CD4-positive, alpha-beta T cell treated with Interleukin-6 at 100 ng/mL for 8 hours (primary cell): ENCODE results near the gene HNF1A.

Experiments
- DNase-seq: peaks from one replicate; pipeline ENCODE4 v3.0.0-alpha.2; 2020; ENCODE audit warnings: mixed read lengths, low spot score

The HNF1A gene

DNA sequence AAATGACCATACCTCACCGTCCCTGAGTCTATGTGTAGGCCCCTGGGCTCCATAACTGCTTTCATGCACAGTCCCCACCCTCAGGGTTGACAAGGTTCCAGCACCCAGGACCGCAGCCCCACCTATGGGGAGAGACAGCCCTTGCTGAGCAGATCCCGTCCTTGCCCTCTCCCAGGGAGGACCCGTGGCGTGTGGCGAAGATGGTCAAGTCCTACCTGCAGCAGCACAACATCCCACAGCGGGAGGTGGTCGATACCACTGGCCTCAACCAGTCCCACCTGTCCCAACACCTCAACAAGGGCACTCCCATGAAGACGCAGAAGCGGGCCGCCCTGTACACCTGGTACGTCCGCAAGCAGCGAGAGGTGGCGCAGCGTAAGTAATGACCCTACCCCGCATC lies 10.3 kb downstream of the HNF1A start:
- no peak for DNase-seq

DNA sequence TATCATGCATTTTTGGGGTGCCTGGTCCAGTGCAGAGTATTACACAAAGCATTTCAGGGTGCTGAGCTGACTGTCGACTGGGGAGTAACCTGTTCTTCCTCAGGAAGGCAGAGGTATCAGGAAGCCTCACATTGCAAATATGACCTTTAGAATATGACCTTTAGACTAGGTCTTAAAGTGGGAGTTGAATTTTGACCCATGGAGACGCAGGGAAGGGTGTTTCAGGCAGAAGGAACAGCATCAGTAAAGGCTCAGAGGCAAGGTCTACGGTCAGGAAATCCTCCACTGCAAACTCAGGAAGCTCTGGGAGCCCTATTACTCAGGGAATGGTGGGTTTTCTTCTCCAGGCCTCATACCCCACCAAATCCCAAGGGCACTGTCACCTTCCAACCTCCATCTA lies 11.3 kb downstream of the HNF1A start:
- no peak for DNase-seq

DNA sequence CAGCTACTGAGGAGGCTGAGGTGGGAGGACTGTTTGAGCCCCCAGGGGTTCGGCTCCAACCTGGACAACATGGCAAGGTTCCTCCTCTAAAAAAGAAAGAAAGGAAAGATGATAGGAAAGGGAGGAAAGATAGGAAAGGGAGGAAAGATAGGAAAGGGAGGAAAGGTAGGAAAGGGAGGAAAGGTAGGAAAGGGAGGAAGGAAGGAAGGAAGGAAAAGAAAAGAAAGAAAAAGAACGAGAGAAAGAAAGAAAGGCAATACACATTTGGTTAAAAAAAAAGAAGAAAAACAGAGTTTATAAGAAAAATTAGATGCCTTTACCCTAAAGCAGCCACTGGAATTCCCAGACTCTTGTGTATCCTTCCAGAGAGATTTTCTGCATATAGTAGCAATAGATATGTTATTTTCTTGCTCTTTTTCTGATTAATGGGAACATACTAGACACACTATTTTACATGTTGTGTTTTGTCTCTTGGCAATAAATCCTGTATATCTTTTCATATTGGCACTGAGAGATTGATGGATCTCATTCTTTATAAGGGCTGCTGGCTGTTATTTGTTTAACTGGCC lies 12.2 kb downstream of the HNF1A start:
- no peak for DNase-seq

DNA sequence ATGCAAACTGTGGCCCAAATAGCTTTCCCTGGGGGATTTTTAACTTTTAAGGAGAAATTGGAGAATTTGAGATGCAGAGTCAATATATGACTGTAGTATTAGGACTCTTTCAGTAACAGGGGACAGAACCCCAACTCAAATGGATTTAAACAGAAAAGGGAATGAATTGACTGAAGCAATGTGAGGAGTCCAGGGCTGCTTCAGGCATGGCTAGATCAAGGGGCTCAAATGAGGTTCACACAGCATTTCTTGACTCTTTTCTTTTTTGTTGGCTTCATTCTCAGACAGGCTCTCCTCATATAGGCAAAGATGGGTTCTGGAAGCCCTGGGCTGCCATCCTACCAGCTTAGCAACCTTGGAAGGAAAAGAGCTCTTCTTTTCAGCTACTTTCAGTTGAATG lies 13.6 kb downstream of the HNF1A start:
- no peak for DNase-seq

DNA sequence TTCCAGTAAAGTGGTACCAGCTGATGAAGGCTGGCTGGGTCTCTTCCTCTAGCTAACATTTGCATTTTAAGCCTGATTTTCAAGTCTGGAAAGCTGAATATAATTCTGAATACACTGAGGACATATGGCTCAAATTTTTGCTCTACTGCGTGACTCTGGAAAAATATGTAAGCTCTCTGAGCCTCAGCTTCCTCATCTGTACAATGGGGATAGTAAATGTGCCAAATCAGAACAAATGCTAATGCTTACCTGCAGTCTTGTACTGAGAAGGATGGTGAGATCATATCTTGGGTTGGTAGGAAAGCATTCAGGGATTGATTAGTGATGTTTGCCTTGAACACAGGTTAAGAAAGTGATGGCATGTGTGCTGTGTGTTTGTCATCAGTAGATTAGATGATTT lies 14.6 kb downstream of the HNF1A start:
- no peak for DNase-seq

DNA sequence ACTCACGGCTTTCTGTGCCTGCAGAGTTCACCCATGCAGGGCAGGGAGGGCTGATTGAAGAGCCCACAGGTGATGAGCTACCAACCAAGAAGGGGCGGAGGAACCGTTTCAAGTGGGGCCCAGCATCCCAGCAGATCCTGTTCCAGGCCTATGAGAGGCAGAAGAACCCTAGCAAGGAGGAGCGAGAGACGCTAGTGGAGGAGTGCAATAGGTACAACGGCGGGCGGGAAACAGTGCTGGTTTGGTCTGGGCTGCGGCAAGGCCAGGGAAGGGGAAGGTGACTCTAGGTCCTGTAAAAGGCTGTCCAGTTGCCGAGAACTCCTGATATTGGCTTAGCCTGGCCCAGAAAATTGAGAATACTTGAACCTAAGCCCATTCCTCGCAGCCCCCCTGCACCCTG lies 15.2 kb downstream of the HNF1A start:
- no peak for DNase-seq

DNA sequence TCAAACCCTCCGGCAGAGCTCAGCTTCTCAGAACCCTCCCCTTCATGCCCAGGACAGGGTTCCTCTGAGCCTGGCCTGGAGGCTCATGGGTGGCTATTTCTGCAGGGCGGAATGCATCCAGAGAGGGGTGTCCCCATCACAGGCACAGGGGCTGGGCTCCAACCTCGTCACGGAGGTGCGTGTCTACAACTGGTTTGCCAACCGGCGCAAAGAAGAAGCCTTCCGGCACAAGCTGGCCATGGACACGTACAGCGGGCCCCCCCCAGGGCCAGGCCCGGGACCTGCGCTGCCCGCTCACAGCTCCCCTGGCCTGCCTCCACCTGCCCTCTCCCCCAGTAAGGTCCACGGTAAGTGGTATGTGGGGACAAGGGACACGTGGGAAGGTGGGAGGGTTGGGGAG lies 15.7 kb downstream of the HNF1A start:
- DNase-seq: no peak

DNA sequence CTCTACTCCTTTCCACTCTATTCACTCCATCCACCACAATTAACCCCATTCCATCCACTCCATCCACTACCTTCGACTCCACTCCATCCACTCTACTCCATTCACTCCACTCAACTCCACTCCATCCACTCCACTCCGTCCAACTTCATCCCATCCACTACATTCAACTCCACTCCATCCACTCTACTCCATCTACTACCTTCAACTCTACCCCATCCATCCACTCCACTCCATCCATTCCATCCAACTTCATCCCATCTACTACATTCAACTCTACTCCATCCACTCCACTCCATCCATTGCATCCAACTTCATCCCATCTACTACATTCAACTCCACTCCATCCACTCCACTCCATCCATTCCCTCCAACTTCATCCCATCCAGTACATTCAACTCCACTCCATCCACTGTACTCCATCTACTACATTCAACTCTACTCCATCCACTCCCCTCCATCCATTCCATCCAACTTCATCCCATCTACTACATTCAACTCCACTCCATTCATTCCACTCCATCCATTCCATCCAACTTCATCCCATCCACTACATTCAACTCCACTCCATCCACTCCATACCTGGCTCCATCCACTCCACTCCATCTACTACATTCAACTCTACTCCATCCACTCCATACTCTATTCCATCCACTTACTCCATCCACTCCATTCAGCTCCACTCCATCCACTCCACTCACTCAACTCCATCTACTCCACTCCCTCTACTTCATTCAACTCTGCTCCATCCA lies 16.4 kb downstream of the HNF1A start:
- DNase-seq: no peak

DNA sequence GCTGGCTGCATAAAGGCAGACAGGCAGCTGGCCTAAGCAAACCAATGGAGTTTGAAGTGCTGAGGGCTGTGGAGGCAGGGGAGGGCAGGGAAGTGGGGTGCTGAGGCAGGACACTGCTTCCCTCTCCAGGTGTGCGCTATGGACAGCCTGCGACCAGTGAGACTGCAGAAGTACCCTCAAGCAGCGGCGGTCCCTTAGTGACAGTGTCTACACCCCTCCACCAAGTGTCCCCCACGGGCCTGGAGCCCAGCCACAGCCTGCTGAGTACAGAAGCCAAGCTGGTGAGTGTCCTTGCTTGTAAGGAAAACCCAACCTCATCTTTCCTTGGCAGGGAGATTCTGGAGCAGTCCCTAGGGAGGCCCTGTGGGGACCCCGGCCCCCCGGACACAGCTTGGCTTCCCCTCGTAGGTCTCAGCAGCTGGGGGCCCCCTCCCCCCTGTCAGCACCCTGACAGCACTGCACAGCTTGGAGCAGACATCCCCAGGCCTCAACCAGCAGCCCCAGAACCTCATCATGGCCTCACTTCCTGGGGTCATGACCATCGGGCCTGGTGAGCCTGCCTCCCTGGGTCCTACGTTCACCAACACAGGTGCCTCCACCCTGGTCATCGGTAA lies 17.9 kb downstream of the HNF1A start:
- no peak for DNase-seq

DNA sequence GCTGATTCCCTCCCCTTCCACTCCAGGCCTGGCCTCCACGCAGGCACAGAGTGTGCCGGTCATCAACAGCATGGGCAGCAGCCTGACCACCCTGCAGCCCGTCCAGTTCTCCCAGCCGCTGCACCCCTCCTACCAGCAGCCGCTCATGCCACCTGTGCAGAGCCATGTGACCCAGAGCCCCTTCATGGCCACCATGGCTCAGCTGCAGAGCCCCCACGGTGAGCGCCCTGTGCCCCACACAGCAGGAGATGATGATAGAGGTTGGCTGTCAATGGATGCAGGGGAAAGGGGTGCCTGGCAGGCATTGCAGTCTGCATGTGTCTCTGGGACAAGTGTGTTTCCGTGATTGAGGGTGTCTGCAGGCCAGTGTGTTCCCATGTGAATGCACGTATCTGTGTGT lies 19.1 kb downstream of the HNF1A start:
- DNase-seq: no peak

DNA sequence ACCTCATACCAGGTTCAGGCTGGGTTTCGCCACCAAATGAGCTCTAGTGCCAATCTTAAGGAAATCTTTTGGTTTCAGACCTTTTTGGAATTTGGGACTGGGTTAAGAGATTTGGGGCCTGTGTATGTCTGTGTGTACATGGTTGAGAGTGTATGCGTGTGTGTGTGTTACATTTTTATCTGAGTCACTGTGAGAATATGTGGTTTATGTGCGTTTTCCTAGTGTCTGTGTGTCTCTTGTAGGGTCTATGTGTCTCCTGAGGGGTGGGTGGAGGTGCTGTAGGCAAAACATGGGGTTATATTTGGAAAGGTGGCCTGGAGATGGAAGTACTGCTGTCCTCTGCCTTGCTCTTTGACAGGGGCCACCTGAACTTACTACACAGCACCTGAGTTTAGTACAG lies 20.1 kb downstream of the HNF1A start:
- no peak for DNase-seq

DNA sequence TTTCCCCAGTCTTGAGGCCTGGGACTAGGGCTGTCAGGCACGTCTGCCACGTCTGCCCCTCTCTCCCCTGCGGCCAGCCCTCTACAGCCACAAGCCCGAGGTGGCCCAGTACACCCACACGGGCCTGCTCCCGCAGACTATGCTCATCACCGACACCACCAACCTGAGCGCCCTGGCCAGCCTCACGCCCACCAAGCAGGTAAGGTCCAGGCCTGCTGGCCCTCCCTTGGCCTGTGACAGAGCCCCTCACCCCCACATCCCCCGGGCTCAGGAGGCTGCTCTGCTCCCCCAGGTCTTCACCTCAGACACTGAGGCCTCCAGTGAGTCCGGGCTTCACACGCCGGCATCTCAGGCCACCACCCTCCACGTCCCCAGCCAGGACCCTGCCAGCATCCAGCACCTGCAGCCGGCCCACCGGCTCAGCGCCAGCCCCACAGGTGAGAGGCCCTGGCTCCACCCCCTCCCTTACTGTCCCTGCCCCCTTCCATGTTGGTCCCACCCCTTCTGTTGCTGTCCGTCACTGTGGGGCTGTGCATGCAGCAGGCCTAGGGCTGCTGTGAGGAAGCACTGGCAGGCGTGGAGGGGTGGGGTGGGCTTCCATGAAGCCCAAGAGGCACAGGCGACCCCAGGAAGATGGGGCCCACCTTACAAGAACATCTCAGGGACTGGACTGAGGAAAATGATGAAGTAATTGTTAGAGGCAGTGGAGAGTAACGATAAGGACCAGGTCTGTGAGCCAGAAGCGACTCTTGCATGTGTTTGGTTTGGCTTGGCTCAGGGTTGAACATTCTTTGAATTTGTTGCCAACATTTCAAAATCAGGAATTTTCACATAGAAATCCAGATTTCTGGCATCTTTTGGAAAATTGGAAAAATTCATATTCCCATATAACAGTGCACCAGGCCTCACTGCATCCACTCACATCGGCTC lies 21.1 kb downstream of the HNF1A start:
- no peak for DNase-seq

DNA sequence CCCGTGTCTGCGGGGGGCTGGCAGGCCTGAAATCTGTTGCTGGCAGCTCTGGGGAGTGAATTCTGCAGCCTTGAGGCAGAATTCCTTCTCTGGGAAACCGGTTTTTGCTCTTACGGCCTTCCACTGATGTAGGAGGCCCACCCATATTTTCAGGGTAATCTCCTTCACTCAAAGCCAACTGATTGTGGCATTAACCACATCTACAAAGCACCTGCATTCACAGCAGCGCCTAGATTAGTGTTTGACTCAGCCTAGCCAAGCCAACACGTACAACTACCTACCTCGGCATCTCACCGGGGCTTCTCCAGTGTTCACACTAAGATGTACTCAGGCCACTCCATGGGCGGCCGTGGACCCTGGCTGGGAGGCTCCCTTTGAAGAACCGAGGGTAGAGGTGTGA lies 22.2 kb downstream of the HNF1A start:
- DNase-seq: no peak

DNA sequence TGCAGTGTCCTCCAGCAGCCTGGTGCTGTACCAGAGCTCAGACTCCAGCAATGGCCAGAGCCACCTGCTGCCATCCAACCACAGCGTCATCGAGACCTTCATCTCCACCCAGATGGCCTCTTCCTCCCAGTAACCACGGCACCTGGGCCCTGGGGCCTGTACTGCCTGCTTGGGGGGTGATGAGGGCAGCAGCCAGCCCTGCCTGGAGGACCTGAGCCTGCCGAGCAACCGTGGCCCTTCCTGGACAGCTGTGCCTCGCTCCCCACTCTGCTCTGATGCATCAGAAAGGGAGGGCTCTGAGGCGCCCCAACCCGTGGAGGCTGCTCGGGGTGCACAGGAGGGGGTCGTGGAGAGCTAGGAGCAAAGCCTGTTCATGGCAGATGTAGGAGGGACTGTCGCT lies 22.7 kb downstream of the HNF1A start:
- no peak for DNase-seq

DNA sequence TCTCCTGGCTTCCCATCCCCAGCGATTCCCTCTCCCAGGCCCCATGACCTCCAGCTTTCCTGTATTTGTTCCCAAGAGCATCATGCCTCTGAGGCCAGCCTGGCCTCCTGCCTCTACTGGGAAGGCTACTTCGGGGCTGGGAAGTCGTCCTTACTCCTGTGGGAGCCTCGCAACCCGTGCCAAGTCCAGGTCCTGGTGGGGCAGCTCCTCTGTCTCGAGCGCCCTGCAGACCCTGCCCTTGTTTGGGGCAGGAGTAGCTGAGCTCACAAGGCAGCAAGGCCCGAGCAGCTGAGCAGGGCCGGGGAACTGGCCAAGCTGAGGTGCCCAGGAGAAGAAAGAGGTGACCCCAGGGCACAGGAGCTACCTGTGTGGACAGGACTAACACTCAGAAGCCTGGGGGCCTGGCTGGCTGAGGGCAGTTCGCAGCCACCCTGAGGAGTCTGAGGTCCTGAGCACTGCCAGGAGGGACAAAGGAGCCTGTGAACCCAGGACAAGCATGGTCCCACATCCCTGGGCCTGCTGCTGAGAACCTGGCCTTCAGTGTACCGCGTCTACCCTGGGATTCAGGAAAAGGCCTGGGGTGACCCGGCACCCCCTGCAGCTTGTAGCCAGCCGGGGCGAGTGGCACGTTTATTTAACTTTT lies 23.6 kb downstream of the HNF1A start:
- no peak for DNase-seq

DNA sequence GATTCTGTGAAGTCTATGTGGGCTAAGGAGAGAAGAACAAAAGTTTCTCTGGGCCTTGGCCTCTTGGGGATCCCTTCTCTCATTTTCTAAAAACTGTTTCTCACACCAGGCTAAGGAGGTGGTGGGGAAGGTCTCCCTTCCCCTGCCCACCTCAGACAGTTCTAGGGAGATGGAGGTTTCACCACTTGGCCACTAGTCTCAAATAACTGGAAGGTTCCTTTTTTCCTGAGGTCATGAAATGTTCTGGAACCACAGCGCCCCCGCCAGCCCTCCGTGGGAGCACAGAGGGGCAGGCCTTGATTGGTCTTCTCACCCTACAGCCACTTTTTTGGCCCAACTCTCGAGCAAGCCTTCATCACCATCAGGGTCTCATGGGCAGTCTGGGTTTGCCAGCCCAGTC lies 25.3 kb downstream of the HNF1A start:
- no peak for DNase-seq

DNA sequence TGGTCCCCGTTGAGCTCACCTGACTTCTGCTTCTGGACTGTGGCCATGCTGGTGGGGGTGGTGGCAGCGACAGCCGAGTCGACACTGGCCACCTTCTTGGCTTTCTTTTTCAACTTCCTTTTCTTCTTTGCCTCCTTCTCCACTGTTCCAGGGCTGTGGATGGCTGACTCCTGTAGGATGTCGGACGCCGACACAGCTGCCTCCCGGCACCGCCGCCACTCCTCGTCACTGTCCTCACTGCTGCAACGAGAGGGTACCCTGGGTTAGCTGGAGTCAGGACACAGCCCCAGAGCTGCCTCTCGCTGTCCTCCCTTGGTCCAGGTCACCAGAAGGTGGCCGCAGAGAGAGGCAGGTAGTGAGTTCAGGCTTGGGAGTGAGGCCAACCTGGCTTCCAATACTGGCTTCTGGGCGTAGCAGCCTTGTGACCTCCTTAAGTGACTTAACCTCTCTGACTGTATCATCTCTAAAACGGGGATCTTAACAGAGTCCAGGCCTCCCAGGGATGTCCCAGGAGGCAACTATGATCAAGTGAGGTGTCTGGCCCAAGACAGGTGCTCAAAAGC lies 26.0 kb downstream of the HNF1A start:
- DNase-seq: no peak

DNA sequence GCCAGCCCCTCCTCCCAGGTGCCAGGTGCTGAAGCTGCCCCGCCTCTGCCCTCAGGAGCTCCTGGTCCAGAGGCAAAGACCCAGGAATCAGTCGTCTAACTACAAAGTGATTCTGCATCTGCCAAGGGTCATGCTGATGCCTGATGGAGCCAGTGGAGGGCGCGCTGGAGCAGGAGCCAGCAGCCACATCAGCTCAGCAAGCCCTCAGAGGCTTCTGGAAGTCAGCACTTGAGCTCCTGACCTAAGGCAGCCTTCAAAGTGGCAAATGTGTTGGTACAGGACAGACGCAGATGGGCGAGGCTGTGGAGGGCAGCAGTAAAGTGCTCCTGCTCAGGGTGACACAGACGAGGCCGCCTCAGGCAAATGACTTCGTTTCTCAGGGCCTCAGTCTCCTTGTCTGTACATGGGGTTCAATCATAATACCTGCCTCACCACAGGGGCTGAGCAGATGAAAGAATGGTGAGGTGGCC lies 27.0 kb downstream of the HNF1A start:
- peak; percentile 24 for DNase-seq

DNA sequence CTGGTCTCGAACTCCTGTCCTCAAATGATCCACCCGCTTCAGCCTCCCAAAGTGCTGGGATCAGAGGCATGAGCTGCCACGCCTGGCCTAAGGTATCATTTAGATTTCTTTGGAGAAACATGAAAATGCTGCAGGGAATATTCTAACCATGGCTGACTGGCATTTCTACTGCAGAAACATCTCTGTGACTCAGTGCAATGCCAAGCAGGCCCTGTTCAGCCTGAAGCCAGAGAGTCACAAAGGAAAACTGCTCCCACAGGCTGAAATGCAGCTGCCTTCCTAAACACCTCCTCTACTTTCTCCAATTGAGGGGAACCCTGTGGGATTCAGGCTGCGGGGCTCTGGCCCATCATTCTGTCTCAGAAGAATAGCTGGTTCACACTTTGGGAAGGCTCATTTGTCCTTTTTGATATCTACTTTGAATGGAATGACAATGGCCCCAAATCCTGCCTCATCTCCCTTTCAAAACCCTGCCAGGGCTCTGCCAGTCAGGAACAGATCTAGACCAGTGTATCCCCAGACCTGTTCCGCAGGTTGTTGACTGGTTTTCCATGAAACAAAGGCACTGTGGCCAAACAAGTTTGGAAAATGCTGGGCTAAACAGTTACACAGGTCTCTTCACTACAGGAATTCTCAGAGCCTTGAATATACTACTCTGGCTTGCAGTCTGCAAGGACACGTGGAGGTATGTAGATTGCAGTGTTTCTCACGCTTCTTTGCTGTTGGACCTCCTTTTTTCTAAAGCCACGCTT lies 30.2 kb downstream of the HNF1A start:
- DNase-seq: no peak

DNA sequence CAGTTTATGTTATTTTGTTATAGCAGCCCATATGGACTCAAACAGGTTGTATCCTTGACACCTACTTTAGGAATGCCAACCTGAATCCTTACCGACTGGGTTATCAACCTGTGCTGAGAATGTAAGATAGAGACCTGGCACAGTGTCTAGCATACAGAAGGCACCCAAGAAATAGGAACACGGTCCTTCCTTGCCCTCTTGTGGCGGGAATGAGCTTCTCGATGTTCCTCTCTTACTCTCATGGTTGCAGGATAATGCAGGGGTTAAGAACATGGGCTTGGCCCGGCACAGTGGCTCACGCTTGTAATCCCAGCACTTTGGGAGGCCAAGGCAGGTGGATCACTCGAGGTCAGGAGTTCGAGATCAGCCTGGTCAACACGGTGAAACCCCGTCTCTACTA lies 31.4 kb downstream of the HNF1A start:
- DNase-seq: no peak

DNA sequence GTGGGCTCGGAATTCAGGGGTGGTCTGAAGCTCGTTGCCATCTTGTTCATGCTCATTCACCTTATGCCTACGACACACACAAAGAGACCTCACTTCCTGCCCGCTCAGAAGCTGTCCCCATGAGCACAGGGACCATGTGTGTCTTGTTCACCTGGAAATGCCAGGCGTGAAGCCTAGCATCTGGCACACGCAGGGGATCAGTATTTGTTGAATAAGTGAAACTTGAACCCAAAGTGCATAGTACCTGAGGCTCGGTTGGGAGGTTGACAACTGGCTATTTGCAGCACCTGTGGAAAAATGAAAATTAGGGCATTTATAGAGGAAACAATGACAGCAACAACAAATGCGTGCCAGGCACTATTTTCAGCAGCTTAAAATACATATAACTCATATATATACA lies 32.5 kb downstream of the HNF1A start:
- DNase-seq: no peak
